SK-N-SH (cell line): ENCODE measurements around the gene LLGL1. TPM values are rescaled to one million over a fixed set of nuclear protein-coding genes. Genes with fewer than 3 reads are reported as not detected.

Source experiments
- CTCF ChIA-PET: fragments of 300-600, 350-600 bp; formaldehyde crosslinking; extraction: SDS; loops from one replicate; lab custom pipeline; 2021; lab: Yijun Ruan, JAX
- POLR2A ChIA-PET: fragments of 350-600 bp; sonication (Branson Sonifier 250); formaldehyde crosslinking; extraction: SDS; loops from one replicate; lab custom pipeline; 2020; ENCODE audit warnings: antibody characterized with exemption, inconsistent platforms; lab: Yijun Ruan, JAX
- DNase-seq: peaks from one replicate; pipeline ENCODE4 v3.0.0; 2012
- H2AFZ ChIP-seq: fragments of 200-600 bp; sonication (generic); 2 replicates; pipeline ENCODE4 v1.8.1; 2016; ENCODE audit warnings: antibody characterized with exemption, mild to moderate bottlenecking, low read depth
- H3F3A ChIP-seq: fragments of 200-600 bp; sonication (generic); replicated peaks from 2 replicates; pipeline ENCODE3; 2016; ENCODE audit warnings: antibody characterized with exemption, mild to moderate bottlenecking; ENCODE audit not compliant: insufficient read depth
- H3K27ac ChIP-seq, 2 experiments: fragments of 200-500 bp in 1 of 2; fragments of 200-600 bp in 1 of 2; sonication (Bioruptor generic) in 1 of 2; sonication (generic), shearing (Covaris generic) in 1 of 2; 2 replicates each; pipeline versions ENCODE4 v1.5.1 to v1.6.1; 2014 to 2016; ENCODE audit warnings: low read depth in 2 of 2, inconsistent platforms in 1 of 2, low read length in 1 of 2, mild to moderate bottlenecking in 1 of 2, mixed read lengths in 1 of 2
- H3K27me3 ChIP-seq: fragments of 200-600 bp; sonication (generic), shearing (Covaris generic); 2 replicates; pipeline ENCODE4 v1.6.1; 2016; ENCODE audit warnings: mixed run types; ENCODE audit not compliant: insufficient read depth
- H3K36me3 ChIP-seq, 2 experiments: fragments of 200-500 bp in 1 of 2; fragments of 200-600 bp in 1 of 2; sonication (Bioruptor generic) in 1 of 2; sonication (generic) in 1 of 2; replicated peaks in 1 of 2; 2 replicates each; pipeline versions ENCODE3 to v1.5.1; 2014 to 2016; ENCODE audit warnings: low read length in 1 of 2, mild to moderate bottlenecking in 1 of 2; ENCODE audit not compliant: insufficient read depth in 2 of 2, control insufficient read depth in 1 of 2
- H3K4me1 ChIP-seq, 2 experiments: fragments of 200-500 bp in 1 of 2; fragments of 200-600 bp in 1 of 2; sonication (Bioruptor generic) in 1 of 2; sonication (generic), shearing (Covaris generic) in 1 of 2; 2 replicates each; pipeline versions ENCODE4 v1.5.1 to v1.6.1; 2014 to 2016; ENCODE audit warnings: low read depth in 1 of 2, low read length in 1 of 2, mixed run types in 1 of 2; ENCODE audit not compliant: insufficient read depth in 2 of 2, control insufficient read depth in 1 of 2
- H3K4me2 ChIP-seq: fragments of 200-600 bp; sonication (generic), shearing (Covaris generic); 2 replicates; pipeline ENCODE4 v1.6.1; 2017; ENCODE audit warnings: mixed run types
- H3K4me3 ChIP-seq, 2 experiments: fragments of 200-500 bp in 1 of 2; fragments of 200-600 bp in 1 of 2; sonication (Bioruptor generic) in 1 of 2; sonication (generic), shearing (Covaris generic) in 1 of 2; 2 replicates each; pipeline versions ENCODE4 v1.5.1 to v1.8.1; 2014 to 2016; ENCODE audit warnings: low read depth in 2 of 2, inconsistent platforms in 1 of 2, low read length in 1 of 2, mild to moderate bottlenecking in 1 of 2, mixed read lengths in 1 of 2, moderate library complexity in 1 of 2
- H3K79me2 ChIP-seq: fragments of 200-600 bp; sonication (generic); 2 replicates; pipeline ENCODE4 v1.8.1; 2017; ENCODE audit warnings: mild to moderate bottlenecking; ENCODE audit not compliant: insufficient read depth
- H3K9ac ChIP-seq: fragments of 200-600 bp; sonication (generic); 2 replicates; pipeline ENCODE4 v1.6.1; 2017; ENCODE audit warnings: mixed run types
- H3K9me2 ChIP-seq: fragments of 200-600 bp; sonication (generic); 2 replicates; pipeline ENCODE4 v1.6.1; 2017; ENCODE audit warnings: mixed run types
- H3K9me3 ChIP-seq: fragments of 200-600 bp; sonication (generic); 2 replicates; pipeline ENCODE4 v1.6.1; 2017; ENCODE audit warnings: mixed run types, mild to moderate bottlenecking, moderate library complexity
- H4K20me1 ChIP-seq: fragments of 200-600 bp; sonication (generic); 2 replicates; pipeline ENCODE4 v1.6.1; 2017; ENCODE audit warnings: mild to moderate bottlenecking, mixed run types; ENCODE audit not compliant: insufficient read depth
- CHD2 ChIP-seq: fragments of 150-350 bp; IDR thresholded peaks from 2 replicates; pipeline ENCODE4 v1.6.1; 2018; ENCODE audit warnings: low read length; ENCODE audit not compliant: partially characterized antibody
- EP300 ChIP-seq, 2 experiments: IDR thresholded peaks; 2 replicates each; pipeline versions ENCODE4 v1.4.0 to v1.6.1; 2012; ENCODE audit warnings: borderline replicate concordance in 1 of 2, low read depth in 1 of 2, low read length in 1 of 2
- EZH2phosphoT487 ChIP-seq: fragments of 200-600 bp; sonication (generic); IDR thresholded peaks from 2 replicates; pipeline ENCODE4 v1.6.1; 2017; ENCODE audit warnings: low read depth, mixed run types, mild to moderate bottlenecking, antibody characterized with exemption, moderate library complexity, borderline replicate concordance
- FOXJ3 ChIP-seq: sonication (generic); formaldehyde crosslinking; IDR thresholded peaks from 2 replicates; pipeline ENCODE4 v1.5.1; 2020; ENCODE audit warnings: mild to moderate bottlenecking, missing genetic modification reagents
- FOXM1 ChIP-seq: IDR thresholded peaks from 2 replicates; pipeline ENCODE4 v1.4.0; 2012; ENCODE audit warnings: low read depth, mild to moderate bottlenecking
- GATA2 ChIP-seq: sonication (generic); formaldehyde crosslinking; IDR thresholded peaks from 2 replicates; pipeline ENCODE4 v1.5.0; 2020; ENCODE audit warnings: mild to moderate bottlenecking, missing genetic modification reagents
- JUND ChIP-seq: IDR thresholded peaks from 2 replicates; pipeline ENCODE4 v1.4.0; 2012
- MEF2A ChIP-seq: IDR thresholded peaks from 2 replicates; pipeline ENCODE4 v1.4.0; 2012; ENCODE audit warnings: low read depth, borderline replicate concordance
- MXI1 ChIP-seq: IDR thresholded peaks from 2 replicates; pipeline ENCODE4 v1.6.1; 2012; ENCODE audit warnings: mild to moderate bottlenecking, low read depth, low read length, improper control_type of control experiment
- NRF1 ChIP-seq: IDR thresholded peaks from 2 replicates; pipeline ENCODE4 v1.6.1; 2012; ENCODE audit warnings: low read depth, mild to moderate bottlenecking, low read length
- POLR2AphosphoS5 ChIP-seq: IDR thresholded peaks from 2 replicates; pipeline ENCODE4 v1.6.1; 2012; ENCODE audit warnings: low read depth, low read length
- RAD21 ChIP-seq: IDR thresholded peaks from 2 replicates; pipeline ENCODE4 v1.6.1; 2012; ENCODE audit warnings: mild to moderate bottlenecking, low read length
- RCOR1 ChIP-seq: fragments of 150-350 bp; IDR thresholded peaks from 2 replicates; pipeline ENCODE4 v1.6.1; 2017; ENCODE audit warnings: antibody characterized with exemption, low read length
- RXRA ChIP-seq: IDR thresholded peaks from 2 replicates; pipeline ENCODE4 v1.4.0; 2012; ENCODE audit warnings: low read depth, mild to moderate bottlenecking, borderline replicate concordance
- SIN3A ChIP-seq: IDR thresholded peaks from 2 replicates; pipeline ENCODE4 v1.6.1; 2012; ENCODE audit warnings: low read depth, mild to moderate bottlenecking, low read length, moderate library complexity, borderline replicate concordance
- SMC3 ChIP-seq: IDR thresholded peaks from 2 replicates; pipeline ENCODE4 v1.6.1; 2012; ENCODE audit warnings: low read depth, low read length, improper control_type of control experiment
- TAF1 ChIP-seq: IDR thresholded peaks from 2 replicates; pipeline ENCODE4 v1.6.1; 2012; ENCODE audit warnings: low read depth, mild to moderate bottlenecking, low read length, moderate library complexity, borderline replicate concordance
- TEAD4 ChIP-seq: IDR thresholded peaks from 2 replicates; pipeline ENCODE4 v1.4.0; 2012; ENCODE audit warnings: mild to moderate bottlenecking, borderline replicate concordance; ENCODE audit not compliant: insufficient read depth
- WGBS: methylation state at CpG from one replicate; pipeline ENCODE4 v1.1.6; 2017; ENCODE audit warnings: low lambda C conversion rate; 5-methylcytosine and 5-hydroxymethylcytosine counted together
- polyA plus RNA-seq, 3 experiments: library from polyadenylated mRNA; depleted of rRNA; stranded (reverse); fragments of >200 nt; gene quantifications; 2 replicates each; pipeline ENCODE4 v1.2.3, GENCODE V29; 2012
- TF ChIP-seq, protein P1 (sequence below): fragments of 150-350 bp; IDR thresholded peaks from 2 replicates; pipeline ENCODE4 v1.6.1; 2016; ENCODE audit warnings: mild to moderate bottlenecking, low read depth, low read length
- TF ChIP-seq, protein P2 (sequence below): IDR thresholded peaks from 2 replicates; pipeline ENCODE4 v1.6.1; 2012; ENCODE audit warnings: mild to moderate bottlenecking, low read depth, low read length, moderate library complexity

Gene LLGL1
- polyA plus RNA-seq, 1 of the 3 experiments (the other 2 are of a cell fraction) = 31.4 TPM

DNA sequence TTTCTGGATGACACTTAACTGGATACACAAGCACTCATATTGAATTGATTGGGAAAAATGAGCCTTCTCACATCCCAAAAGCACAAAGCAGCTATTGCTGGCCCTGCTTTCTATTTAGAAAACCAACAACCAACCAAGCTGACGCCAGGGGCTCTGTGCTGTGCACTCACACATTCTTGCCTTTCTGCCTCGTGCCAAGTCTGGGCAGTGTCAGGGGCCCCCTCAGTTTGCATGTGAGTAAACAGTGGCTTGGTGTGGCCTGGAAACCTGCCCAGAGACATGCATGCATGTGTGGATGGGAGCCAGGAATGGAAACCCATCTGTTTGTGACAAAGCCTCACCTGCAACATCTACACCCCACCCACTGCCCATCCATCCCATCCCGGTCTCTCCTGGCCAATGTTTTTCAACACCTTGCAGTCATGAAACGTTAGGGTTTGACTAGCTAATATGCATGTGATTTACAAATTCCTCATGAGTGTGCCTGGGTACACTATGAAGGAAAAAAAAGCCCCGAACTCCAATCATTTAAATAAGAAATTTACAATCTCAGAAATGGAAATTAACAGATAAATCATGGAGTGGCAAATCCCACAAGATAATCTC lies 55.4 kb downstream of the LLGL1 start:
- H4K20me1 ChIP-seq = no peaks in the 10 kb centered on the region
- H3K9me3 ChIP-seq = no peaks in the 10 kb centered on the region
- ChIA-PET CTCF (interaction anchor here (1.0 to 1.6 kb wide), 2 partner anchors 10 to 32 kb away, joined by 4 to 5 read pairs; no protein-coding TSS in a partner anchor), POLR2A (no interaction called here)
- H3K27ac ChIP-seq = no peak overlapping the region
- no peaks in the 10 kb centered on the region for H3F3A ChIP-seq
- H3K27me3 ChIP-seq = no peaks in the 10 kb centered on the region
- H3K9ac ChIP-seq = no peak overlapping the region
- H3K4me2 ChIP-seq = no peak overlapping the region
- no peaks in the 10 kb centered on the region for H3K9me2 ChIP-seq
- no peak overlapping the region for H2AFZ ChIP-seq
- 81% methylated on average over 5 of the region's 5 CpGs for WGBS
- no peak for DNase-seq
- H3K4me3 ChIP-seq = no peak overlapping the region
- no peaks in the 10 kb centered on the region for H3K79me2 ChIP-seq
- H3K36me3 ChIP-seq = peaks cover 53 to 74% of the 10 kb centered on the region in 2 experiments
- H3K4me1 ChIP-seq = no peaks in the 10 kb centered on the region
- TF ChIP-seq, protein P1, sequence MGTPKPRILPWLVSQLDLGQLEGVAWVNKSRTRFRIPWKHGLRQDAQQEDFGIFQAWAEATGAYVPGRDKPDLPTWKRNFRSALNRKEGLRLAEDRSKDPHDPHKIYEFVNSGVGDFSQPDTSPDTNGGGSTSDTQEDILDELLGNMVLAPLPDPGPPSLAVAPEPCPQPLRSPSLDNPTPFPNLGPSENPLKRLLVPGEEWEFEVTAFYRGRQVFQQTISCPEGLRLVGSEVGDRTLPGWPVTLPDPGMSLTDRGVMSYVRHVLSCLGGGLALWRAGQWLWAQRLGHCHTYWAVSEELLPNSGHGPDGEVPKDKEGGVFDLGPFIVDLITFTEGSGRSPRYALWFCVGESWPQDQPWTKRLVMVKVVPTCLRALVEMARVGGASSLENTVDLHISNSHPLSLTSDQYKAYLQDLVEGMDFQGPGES = no peak
- no peak for TF ChIP-seq FOXJ3 (CRISPR knock-in tag)
- TF ChIP-seq FOXM1 = no peak
- no peak for TF ChIP-seq MEF2A
- TF ChIP-seq GATA2 (CRISPR knock-in tag) = no peak

DNA sequence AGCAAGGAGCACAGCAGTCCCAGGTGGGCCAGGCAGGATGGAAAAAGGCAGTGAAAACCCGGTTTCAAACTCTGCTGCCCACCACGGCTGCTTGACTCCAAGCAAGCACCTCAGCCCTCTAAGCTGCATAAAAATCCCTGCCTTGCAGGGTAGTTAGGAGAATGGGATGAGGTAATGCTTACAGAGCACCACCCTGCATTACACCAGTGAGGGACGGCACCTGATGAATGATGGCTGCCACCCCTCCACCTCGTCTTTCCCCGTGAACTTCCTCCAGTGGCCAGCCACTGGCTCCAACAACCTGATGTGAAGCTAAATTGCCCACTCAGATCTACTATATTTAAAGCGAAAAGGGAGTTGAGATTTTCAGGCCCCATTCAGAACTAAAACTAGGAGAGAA lies 56.4 kb downstream of the LLGL1 start:
- no peak overlapping the region for H3K4me3 ChIP-seq
- POLR2A ChIA-PET = no interaction called here
- peaks cover 57 to 66% of the 10 kb centered on the region in 2 experiments for H3K36me3 ChIP-seq
- no peak overlapping the region for H3K9ac ChIP-seq
- H4K20me1 ChIP-seq = no peaks in the 10 kb centered on the region
- no peak overlapping the region for H3K27ac ChIP-seq
- no peak overlapping the region for H2AFZ ChIP-seq
- H3K79me2 ChIP-seq = no peaks in the 10 kb centered on the region
- no peaks in the 10 kb centered on the region for H3F3A ChIP-seq
- CTCF ChIA-PET = no interaction called here
- H3K27me3 ChIP-seq = no peaks in the 10 kb centered on the region
- DNase-seq = no peak
- TF ChIP-seq SMC3 (no peak), RAD21 (no peak), TAF1 (no peak), POLR2AphosphoS5 (no peak), RCOR1 (no peak), RXRA (no peak), CHD2 (no peak)
- H3K9me2 ChIP-seq = no peaks in the 10 kb centered on the region
- H3K4me2 ChIP-seq = no peak overlapping the region
- 90% methylated on average over 5 of the region's 6 CpGs for WGBS
- H3K9me3 ChIP-seq = no peaks in the 10 kb centered on the region
- no peaks in the 10 kb centered on the region for H3K4me1 ChIP-seq

DNA sequence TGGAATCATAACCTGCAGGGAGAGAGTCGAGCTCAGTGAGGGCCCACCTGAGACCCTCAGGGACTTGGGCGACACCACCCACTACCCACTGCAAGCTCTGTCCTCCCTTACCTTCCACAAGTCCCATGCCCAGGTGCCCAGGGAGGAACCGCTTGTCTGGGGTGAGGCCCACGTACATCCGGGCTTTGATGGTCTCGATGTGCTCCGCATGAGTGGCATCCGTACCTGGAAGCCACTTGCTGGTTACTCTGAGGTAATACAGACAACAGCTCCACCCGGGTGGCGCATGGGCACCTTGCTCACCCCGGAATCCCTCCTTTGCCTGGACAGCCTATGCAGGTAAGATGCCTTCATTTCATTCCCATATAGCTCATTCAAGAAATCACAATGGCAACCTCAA lies 59.9 kb downstream of the LLGL1 start:
- Histone ChIP-seq H3K36me3 (peaks cover 53 to 55% of the 10 kb centered on the region in 2 experiments), H3K27me3 (no peaks in the 10 kb centered on the region), H3K79me2 (no peaks in the 10 kb centered on the region), H2AFZ (no peak overlapping the region), H3K9ac (no peak overlapping the region), H3K9me3 (no peaks in the 10 kb centered on the region), H3K4me2 (no peak overlapping the region), H3K4me1 (no peaks in the 10 kb centered on the region), H3F3A (no peaks in the 10 kb centered on the region), H3K27ac (no peak overlapping the region), H3K4me3 (no peak overlapping the region), H4K20me1 (no peaks in the 10 kb centered on the region), H3K9me2 (no peaks in the 10 kb centered on the region)
- POLR2A ChIA-PET = no interaction called here
- CTCF ChIA-PET = interaction anchor here (0.9 kb wide), 1 partner anchor 35 kb away, joined by 3 read pairs; no protein-coding TSS in a partner anchor
- WGBS = 93% methylated on average over 10 of the region's 11 CpGs
- no peak for DNase-seq
- TF ChIP-seq NRF1 (no peak), SIN3A (no peak), MXI1 (no peak), JUND (no peak), GATA2 (CRISPR knock-in tag) (no peak), TEAD4 (no peak), EP300 (IDR thresholded peaks at IDR 0.05; ENCODE audit: borderline replicate concordance in 1 of 2, low read depth in 1 of 2, low read length in 1 of 2) (no peak), EZH2phosphoT487 (no peak)
- TF ChIP-seq, protein P2, sequence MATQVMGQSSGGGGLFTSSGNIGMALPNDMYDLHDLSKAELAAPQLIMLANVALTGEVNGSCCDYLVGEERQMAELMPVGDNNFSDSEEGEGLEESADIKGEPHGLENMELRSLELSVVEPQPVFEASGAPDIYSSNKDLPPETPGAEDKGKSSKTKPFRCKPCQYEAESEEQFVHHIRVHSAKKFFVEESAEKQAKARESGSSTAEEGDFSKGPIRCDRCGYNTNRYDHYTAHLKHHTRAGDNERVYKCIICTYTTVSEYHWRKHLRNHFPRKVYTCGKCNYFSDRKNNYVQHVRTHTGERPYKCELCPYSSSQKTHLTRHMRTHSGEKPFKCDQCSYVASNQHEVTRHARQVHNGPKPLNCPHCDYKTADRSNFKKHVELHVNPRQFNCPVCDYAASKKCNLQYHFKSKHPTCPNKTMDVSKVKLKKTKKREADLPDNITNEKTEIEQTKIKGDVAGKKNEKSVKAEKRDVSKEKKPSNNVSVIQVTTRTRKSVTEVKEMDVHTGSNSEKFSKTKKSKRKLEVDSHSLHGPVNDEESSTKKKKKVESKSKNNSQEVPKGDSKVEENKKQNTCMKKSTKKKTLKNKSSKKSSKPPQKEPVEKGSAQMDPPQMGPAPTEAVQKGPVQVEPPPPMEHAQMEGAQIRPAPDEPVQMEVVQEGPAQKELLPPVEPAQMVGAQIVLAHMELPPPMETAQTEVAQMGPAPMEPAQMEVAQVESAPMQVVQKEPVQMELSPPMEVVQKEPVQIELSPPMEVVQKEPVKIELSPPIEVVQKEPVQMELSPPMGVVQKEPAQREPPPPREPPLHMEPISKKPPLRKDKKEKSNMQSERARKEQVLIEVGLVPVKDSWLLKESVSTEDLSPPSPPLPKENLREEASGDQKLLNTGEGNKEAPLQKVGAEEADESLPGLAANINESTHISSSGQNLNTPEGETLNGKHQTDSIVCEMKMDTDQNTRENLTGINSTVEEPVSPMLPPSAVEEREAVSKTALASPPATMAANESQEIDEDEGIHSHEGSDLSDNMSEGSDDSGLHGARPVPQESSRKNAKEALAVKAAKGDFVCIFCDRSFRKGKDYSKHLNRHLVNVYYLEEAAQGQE = no peak
